Activated T-cell treated with anti-CD3 and anti-CD28 coated beads for 4 hours (primary cell): ENCODE results near the gene BPHL.
"Not testable (repeated sequence)": the region's sequence is repeated elsewhere in the genome, so short reads cannot be mapped to it uniquely, and the experiment has no call there.

Experiments
- DNase-seq: peaks from one replicate; pipeline ENCODE4 v3.0.0-alpha.2; 2020

BPHL gene

GRCh38 chr6:3118353-3119039 is at the start of gene BPHL:
Gene BPHL (plus strand): TSS chr6:3118711. CDS start chr6:3118741, 30 bp downstream.
- peak; percentile 100 for DNase-seq

GRCh38 chr6:3071568-3071967 is 46.9 kb upstream of the BPHL start:
- no peak for DNase-seq

- no peak for DNase-seq
These were observed 45.7 kb upstream of the BPHL start for GRCh38 chr6:3072798-3073197.

- DNase-seq = no peak
These were observed 45.1 kb upstream of the BPHL start for GRCh38 chr6:3073382-3073781.

- DNase-seq = no peak
These were observed 42.8 kb upstream of the BPHL start for GRCh38 chr6:3075772-3076113.

GRCh38 chr6:3076320-3076719 is 42.2 kb upstream of the BPHL start:
- DNase-seq = no peak

- DNase-seq = no peak
These were observed 41.1 kb upstream of the BPHL start for GRCh38 chr6:3077430-3077829.

GRCh38 chr6:3078952-3079351 is 39.6 kb upstream of the BPHL start:
- DNase-seq = not testable (repeated sequence)

GRCh38 chr6:3079682-3080081 is 38.8 kb upstream of the BPHL start:
- DNase-seq = no peak

- DNase-seq = no peak
These were observed 36.6 kb upstream of the BPHL start for GRCh38 chr6:3081960-3082359.

GRCh38 chr6:3085074-3085473 is 33.4 kb upstream of the BPHL start:
- no peak for DNase-seq

- DNase-seq = no peak
These were observed 32.1 kb upstream of the BPHL start for GRCh38 chr6:3086282-3086946.

GRCh38 chr6:3088446-3088845 is 30.1 kb upstream of the BPHL start:
- no peak for DNase-seq

GRCh38 chr6:3088968-3089367 is 29.5 kb upstream of the BPHL start:
- no peak for DNase-seq

GRCh38 chr6:3090013-3090412 is 28.5 kb upstream of the BPHL start:
- no peak for DNase-seq

GRCh38 chr6:3094815-3095214 is 23.7 kb upstream of the BPHL start:
- no peak for DNase-seq

GRCh38 chr6:3102875-3103274 is 15.6 kb upstream of the BPHL start:
- no peak for DNase-seq

GRCh38 chr6:3108746-3109414 is 9.6 kb upstream of the BPHL start:
- DNase-seq = no peak

- DNase-seq = no peak
These were observed 8.8 kb upstream of the BPHL start for GRCh38 chr6:3109761-3110160.

GRCh38 chr6:3114377-3114776 is 4.1 kb upstream of the BPHL start:
- no peak for DNase-seq

- no peak for DNase-seq
These were observed 579 bp upstream of the BPHL start for GRCh38 chr6:3117912-3118352.

- DNase-seq = no peak
These were observed 671 bp downstream of the BPHL start for GRCh38 chr6:3119040-3119723.

- DNase-seq = no peak
These were observed 2.2 kb downstream of the BPHL start for GRCh38 chr6:3120765-3121089.

GRCh38 chr6:3122823-3123182 is 4.3 kb downstream of the BPHL start:
- no peak for DNase-seq
